Tibial nerve (tissue), 4 donors: ENCODE data around the gene MERTK.

Experiments
- CTCF ChIP-seq, 5 experiments: fragments of 200-600 bp in 3 of 5; fragments of 450-650 bp in 2 of 5; sonication (generic) in 3 of 5; IDR thresholded peaks; one replicate each; pipeline ENCODE4 v1.5.1; 2016 to 2019; ENCODE audit warnings: antibody characterized with exemption in 5 of 5, mild to moderate bottlenecking in 3 of 5, moderate library complexity in 2 of 5
- EP300 ChIP-seq, 2 donors: sonication (generic); formaldehyde crosslinking; IDR thresholded peaks; one replicate each; pipeline ENCODE4 v1.6.1; 2017; ENCODE audit warnings: antibody characterized with exemption in 2 of 2, mild to moderate bottlenecking in 1 of 2
- POLR2A ChIP-seq, 2 donors: fragments of 450-650 bp; IDR thresholded peaks; one replicate each; pipeline ENCODE4 v1.6.1; 2017; ENCODE audit warnings: antibody characterized with exemption in 2 of 2, mild to moderate bottlenecking in 2 of 2, moderate library complexity in 2 of 2

- no peak for TF ChIP-seq CTCF (IDR thresholded peaks at IDR 0.05)
- no peak for TF ChIP-seq POLR2A (IDR thresholded peaks at IDR 0.05)
- peak in 1 of 2 donors; percentile 9 for TF ChIP-seq EP300 (IDR thresholded peaks at IDR 0.05)
These were observed 2.4 kb upstream of the MERTK start for GRCh38 chr2:111896024-111896423.
